NCI-H226 (cell line): Measurements from ENCODE around the gene GOLGA6L10.
"Not testable (repeated sequence)": the region's sequence is repeated elsewhere in the genome, so short reads cannot be mapped to it uniquely, and the experiment has no call there.

Experiments used
- DNase-seq: peaks from one replicate; pipeline ENCODE4 v3.0.0-alpha.2; 2015

Gene GOLGA6L10

DNA sequence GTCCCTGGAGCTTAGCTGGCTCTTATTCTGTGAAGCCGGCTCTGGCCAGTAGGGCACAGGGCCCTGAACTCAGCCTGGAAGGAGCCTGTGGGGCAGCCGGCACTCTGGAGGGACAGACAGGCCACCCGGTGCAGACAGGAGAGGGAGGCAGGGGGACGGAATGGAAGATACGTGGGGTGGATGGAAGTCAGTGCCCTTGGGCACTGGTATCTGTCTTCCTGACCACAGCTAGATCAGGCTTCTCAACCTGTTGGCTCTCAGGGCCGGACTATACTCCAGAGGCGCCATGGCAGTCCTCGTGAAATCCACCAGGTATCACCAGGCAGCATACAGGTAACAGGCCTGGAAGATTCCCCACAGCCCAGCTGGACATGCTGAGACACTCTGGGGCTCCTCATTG lies 10.7 kb downstream of the GOLGA6L10 start:
- DNase-seq, result not testable (repeated sequence)

DNA sequence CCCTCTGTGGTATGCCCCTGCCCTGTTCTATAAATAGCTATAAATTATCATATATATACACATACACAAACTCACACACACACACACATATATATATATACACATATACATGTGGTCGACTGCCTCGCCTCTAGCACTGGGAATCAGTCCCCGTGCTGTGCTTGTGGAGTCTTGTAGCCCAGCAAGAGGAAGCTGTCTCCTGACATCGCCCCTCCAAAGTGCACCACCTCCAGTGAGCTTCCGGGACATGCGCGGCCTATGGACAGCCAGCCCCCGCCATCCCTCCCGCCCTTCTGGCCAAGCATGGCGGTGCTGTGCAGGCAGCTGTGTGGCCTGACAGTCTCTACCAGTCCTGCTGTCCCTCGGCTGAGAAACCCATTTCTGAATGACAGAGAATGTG lies 11.2 kb downstream of the GOLGA6L10 start:
- not testable (repeated sequence) for DNase-seq

DNA sequence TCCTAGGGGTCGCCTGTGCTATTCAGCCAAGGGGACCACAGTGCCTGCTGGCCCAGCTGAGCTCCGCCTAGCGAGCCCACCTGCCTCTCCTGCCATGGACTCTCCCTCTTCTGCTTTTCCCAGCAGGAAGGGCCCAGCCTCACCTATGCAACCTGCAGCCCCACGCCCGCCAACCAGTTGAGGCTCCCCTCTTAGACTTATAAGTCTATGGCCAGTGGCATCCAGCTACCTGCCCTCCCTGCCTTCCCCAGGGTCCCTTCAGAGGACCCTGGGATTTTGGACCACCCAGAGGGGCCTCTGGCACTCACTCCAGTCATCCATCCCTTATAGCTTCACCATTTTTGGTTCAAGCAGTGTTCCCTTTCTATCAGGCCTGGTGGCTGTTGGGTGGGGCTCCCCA lies 12.2 kb downstream of the GOLGA6L10 start:
- not testable (repeated sequence) for DNase-seq

DNA sequence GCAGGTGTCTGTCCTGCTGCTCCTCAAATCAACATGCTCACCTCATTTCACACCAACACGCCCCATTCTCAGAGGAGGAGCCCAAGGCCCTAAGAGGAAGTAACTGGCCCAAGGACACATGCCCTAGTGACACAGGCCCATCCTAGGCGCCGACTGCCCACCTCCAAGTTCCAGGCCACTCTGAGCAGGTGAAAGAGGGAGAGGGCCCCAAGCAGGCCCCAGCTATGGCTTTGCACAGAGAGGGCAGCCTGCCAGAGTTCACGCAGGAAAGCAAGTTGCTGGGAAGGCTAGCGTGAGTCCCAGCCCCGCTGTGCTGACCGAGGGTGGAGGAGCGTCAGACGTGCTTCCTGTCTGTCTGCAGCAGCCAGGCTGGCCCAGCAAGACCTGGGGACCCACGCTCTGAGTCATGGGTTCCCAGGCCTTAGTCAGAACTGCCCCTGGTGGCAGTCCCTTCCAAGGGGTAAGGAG lies 13.1 kb downstream of the GOLGA6L10 start:
- DNase-seq, result not testable (repeated sequence)

DNA sequence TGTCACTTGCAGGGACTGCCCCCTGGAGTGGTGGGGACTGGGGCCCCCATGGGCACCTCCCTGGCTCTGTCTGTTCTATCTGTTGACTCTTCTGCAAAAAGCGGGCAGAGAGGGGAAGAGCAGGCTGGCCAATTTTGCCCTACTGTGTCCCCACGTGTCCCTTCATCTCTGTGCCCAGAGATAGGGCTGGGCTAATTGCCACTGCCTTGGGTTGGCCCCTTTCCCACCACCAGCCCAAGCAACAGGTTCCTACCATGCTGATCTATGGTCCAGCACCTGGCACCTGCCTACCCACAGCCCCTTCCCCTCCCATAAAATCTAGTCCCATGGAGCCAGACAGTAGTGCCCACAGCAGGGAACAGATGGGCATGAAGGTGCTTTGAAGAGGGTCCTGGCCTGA lies 14.3 kb downstream of the GOLGA6L10 start:
- not testable (repeated sequence) for DNase-seq

DNA sequence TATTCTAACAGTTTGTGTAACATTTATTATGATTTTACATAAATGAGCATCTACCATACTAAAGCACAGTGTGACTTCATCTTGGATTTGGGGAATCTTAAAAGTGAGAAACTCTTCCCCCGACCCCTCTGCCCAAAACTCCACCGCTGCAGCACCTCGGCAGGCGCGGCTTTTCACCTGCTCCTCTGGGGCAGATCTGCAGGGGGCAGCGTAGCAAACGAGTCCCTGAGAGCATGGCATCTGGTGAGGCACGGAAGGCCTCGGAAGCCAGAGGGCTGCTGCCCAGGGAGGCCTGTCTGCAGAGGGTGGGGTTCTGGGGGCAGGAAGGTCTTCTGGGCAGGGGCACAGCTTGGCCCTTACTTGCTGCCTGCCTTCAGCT lies 14.7 kb downstream of the GOLGA6L10 start:
- DNase-seq, result not testable (repeated sequence)

DNA sequence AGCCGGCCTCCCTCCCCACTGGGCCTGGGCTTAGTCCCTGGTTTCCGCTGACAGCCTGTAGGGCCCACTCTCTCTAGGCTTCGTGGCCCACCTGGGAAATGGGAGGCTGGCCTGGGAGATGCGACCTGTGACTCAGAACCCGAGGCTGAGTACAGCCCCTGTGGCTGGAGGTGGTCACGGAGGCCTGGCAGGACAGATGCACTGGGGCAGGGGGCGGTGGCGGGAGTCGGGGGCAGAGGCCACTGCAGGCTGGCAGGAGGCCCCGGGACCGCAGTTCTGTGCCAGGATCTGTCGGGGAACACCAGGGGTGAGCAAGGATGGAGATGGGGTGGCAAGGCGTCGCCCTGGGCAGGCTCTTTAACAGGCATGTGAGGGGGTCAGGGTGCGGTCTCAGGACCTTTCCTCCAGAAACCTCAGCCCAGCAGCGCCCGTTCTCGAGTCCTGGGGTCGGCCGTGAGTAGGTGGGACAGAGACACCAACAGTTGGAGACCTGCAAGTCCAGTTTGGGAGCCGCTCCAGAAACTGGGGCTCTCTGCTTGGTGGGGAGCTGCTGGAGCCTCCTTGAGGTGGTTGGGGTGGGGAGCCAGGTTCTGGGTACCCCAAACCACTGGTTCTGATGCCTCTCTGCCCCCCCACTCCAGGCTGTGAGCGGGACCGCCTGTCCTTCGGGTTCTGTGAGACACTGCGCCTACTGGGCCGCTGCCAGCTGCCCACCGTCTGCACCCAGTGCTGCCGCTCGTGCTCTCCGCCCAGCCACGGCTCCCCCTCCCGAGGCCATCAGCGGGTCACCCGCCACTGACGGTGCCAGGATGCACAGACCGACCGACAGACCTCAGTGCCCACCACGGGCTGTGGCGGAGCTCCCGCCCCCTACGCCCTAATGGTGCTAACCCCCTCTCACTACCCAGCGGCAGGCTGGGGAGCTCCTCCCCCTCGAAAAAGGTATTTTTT lies 15.4 kb downstream of the GOLGA6L10 start:
- not testable (repeated sequence) for DNase-seq

DNA sequence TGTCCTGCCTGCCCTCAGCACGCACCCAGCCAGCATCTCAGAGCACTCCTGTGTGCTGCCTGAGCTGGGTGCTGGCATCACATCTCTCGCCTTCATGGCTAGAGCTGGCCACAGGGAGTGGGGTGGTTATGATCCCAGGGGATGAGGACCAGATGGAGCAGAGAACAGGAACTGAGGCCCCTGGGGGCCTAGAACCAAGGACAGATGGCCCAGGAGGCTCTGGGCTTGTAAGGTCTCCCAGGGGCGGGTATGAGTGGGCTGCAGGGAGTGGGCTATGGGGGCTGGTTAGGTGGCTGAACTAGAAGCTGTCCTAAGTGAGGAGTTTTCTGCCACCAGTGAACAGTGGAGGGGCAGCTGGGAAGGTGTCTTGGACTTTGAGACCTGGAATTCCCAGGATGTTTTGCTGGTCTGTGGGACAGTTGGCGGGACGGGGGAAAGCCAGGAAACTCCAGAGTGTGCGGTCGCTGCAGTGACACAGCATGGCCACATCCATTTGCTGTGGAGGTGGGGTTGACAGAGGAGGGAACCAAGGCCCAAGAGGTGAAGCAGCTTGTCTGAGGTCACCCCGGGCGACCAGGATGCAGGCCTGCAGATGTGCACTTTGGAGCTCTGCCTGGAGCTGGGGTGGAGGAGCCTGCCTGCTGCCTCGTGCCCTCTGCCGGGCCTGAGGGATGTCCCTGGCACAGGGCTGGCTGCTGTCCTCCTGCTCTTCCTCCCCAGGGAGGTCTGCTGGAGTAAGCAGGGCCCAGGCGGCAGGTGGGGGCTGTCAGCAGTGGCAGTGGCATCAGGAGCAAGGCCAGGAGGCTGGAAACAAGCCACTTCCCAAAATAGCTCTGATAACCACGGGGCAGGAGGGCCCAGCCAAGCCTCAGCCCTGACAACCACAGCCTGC lies 16.3 kb downstream of the GOLGA6L10 start:
- not testable (repeated sequence) for DNase-seq

DNA sequence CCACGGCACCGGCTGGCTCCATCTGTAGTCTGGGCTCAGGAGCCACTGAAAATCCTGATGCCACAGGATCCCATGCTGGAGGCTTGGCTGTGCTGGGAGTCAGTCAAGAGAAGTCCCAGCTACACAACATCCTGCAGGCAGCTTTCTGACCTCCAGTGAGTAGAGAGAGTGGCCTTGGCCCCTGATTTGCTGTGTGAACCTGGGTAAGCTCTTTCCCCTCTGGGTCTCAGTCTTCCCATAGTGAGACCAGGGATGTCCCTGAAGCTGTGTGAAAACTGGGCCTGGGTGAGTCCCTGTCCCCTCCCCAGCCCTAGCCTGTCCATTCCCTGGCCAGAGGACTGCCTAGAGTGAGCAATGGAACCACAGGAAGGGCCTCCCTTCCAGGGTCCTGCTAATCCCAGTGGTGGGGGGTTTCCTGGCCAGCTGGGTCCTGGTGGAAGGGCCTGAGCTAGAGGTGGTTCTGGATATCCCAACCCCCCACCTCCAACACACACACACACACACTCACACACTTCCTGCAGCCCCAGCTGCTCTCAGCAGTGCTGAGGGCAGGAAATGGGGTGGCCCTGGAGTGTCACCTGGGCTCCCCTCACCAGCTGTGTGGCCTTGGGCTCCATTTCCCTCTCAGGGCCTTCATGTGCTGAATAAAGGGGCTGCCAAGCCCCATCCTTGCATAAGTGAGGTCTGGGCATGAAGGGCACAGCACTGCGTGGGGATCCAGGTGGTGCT lies 17.5 kb downstream of the GOLGA6L10 start:
- DNase-seq, result not testable (repeated sequence)

DNA sequence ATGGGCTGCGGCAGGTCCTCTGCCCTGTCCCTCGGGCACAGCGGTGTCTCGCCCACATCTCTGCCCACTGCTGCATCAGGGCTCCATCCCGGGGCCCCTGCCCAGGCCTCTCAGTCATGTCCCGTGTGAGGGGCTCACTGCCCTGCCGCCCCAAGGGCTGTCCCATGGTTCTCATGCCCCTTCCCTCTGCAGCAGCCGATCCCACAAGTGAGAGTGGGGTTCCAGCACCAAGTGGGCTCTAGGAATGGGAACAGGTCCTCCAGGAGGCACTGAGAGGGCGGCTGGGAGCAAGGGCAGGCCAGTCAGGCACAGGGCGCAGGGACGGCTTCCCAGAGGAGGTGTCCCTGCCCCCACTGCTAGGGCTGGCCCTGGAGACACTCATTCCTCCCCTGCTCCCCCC lies 18.4 kb downstream of the GOLGA6L10 start:
- DNase-seq, result not testable (repeated sequence)

DNA sequence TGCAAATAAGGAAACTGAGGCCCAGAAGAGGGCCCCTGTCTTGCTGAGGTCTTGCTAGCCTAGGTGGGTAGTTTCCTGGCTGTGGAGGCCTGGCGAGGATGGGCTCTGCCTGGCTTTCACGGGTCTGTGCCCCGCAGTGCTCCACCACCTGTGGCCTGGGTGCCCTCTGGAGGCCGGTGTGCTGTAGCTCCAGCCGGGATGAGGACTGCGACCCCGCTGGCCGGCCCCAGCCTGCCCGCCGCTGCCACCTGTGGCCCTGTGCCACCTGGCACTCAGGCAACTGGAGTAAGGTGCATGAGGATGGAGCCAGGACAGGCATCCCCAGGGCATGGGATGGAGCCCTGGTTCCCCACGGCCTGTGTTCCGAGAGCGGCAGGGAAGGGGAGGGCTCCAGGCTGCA lies 20.2 kb downstream of the GOLGA6L10 start:
- DNase-seq, result not testable (repeated sequence)

DNA sequence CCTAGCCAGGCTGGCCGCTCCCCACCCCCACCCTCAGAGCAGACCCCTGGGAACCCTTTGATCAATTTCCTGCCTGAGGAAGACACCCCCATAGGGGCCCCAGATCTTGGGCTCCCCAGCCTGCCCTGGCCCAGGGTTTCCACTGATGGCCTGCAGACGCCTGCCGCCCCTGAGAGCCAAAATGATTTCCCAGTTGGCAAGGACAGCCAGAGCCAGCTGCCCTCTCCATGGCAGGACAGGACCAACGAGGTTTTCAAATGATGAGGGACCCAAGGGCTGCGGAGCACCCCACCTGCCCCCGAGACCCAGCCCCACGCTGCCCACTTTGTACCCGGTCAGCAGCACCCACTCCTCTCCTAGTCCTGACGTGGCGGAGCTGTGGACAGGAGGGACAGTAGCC lies 21.9 kb downstream of the GOLGA6L10 start:
- not testable (repeated sequence) for DNase-seq

DNA sequence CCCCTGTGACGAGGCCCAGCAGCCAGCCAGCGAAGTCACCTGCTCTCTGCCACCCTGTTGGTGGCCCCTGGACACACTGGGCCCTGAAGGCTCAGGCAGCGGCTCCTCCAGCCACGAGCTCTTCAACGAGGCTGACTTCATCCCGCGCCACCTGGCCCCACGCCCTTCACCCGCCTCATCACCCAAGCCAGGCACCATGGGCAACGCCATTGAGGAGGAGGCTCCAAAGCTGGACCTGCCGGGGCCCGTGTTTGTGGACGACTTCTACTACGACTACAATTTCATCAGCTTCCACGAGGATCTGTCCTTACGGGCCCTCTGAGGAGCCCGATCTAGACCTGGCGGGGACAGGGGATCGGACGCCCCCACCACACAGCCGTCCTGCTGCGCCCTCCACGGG lies 22.4 kb downstream of the GOLGA6L10 start:
- DNase-seq, result not testable (repeated sequence)

DNA sequence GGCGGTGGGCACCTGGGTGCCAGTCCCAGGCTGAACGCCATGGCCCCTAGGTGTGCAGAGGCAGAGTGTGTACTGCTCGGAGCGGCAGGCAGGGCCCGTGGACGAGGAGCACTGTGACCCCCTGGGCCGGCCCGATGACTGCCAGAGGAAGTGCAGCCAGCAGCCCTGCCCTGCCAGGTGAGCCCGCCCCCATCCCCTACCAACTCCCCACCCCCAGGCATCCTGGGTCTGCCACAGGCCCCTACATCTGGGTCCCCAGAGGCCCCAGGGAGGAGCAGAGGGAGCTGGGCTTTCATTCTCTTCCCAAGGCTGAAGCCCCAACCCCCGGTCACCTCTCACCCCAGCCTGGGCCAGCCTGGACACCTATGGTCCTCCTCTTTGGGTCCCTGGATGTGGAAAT lies 23.6 kb downstream of the GOLGA6L10 start:
- not testable (repeated sequence) for DNase-seq

DNA sequence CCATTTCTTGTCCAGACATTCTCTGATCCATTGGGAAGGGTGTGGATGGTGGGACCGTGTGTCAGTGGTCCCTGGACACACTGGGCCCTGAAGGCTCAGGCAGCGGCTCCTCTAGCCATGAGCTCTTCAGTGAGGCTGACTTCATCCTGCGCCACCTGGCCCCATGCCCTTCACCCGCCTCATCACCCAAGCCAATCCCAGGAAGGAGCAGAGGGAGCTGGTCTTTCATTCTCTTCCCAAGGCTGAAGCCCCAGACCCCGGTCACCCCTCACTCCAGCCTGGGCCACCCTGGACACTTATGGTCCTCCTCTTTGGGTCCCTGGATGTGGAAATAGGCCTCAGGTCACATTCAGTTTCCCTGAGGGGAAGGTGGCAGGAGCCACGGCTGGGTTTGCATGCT lies 24.4 kb downstream of the GOLGA6L10 start:
- DNase-seq, result not testable (repeated sequence)

DNA sequence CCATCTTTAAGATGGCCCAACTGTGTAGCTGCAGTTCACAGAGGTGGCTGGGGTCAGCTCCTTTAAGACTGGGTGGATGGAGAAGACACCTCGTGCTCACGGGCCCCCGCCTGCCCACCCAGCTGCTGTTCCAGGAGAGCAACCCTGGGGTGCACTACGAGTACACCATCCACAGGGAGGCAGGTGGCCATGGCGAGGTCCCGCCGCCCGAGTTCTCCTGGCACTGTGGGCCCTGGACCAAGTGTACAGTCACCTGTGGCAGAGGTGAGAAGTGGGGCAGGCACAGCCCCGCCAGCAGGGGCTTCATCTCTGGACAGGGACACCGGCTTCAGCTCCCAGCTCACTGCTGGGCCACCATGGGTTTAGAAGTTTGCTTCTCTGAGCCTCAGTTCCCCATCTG lies 26.8 kb downstream of the GOLGA6L10 start:
- DNase-seq, result not testable (repeated sequence)

DNA sequence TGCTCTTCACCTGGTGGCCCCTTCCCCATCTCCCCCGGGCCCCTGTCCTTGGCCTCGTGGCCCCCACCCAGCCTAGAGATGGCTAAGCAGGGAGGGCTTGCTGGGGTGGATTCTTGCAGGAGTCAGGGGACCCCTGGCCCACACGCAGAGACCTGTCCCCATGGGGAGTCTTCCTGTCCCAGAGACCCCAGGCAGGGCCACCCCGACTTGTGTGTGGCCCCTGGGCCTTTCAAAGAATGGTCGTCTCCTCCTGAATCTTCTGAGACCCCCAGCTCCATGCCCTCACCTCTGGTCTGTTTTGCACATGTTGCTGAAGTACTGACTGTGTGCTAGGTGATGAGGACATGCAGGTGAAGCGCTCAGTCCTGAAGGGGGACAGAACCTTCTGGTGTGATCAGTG lies 28.4 kb downstream of the GOLGA6L10 start:
- DNase-seq, result not testable (repeated sequence)

DNA sequence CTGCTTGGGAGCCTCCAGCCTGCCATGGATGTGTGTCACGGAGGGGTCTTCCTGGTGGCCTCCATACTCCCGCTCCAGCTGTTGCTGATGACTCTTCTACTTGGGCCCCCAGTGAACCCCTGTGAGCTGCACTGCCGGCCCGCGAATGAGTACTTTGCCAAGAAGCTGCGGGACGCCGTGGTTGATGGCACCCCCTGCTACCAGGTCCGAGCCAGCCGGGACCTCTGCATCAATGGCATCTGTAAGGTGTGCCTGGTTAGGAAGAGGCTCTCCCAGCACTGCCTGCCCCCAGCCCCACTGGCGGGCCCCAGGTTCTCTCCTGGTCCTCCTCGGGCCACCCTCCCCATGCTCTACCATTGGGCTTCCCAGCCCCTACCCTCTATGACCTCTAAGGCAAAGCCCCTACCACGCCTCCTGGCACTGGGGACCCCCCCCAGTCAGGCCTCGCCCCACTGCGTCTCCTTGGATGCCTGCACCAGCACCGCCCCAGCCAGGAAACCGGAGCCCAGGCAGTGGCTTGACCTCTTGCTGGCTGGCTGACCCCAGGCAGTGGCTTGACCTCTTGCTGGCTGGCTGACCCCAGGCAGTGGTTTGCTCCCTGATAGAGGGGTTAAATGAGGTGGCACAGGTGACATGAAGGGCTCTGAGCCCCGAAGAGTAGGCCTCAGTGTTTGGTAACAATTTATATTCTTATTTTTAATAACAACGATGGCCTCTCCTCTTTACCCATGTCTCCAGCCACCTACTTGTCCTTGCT lies 29.6 kb downstream of the GOLGA6L10 start:
- not testable (repeated sequence) for DNase-seq

DNA sequence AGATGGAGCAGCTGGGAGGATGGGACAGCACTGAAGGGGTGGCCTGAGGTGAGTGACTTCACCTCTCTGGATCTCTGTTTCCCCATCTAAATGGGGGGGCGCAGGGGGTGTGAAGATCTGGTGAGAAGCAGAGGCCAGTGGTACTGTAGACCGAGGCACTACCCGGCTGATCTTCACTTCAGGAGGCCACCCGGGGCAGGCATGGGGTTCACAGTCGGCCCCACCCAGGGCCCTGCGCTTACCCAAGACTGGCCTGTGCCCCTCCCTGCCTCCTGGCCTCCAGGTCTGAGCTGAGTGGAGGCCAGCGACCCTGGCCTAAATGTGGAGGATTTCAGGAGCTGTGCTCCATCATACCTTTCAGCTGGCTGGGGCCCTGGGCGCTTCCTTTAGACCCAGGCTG lies 31.0 kb downstream of the GOLGA6L10 start:
- not testable (repeated sequence) for DNase-seq

DNA sequence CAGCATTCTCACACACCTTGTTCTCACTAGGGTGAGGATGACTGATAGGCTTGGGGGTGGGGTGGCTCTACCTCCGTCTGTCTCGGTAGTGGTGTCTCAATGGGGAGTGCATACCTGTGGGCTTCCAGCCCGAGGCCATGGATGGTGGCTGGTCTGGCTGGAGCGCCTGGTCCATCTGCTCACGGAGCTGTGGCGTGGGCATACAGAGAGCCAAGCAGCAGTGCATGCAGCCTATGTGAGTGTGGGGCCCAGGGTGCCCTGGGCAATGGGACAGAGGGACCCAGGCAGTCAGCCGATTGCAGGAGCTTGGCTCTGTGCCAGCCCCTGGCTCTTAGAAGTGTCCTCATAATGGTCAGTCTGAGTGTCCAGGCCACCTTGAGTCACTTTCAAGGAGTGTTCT lies 31.8 kb downstream of the GOLGA6L10 start:
- not testable (repeated sequence) for DNase-seq

DNA sequence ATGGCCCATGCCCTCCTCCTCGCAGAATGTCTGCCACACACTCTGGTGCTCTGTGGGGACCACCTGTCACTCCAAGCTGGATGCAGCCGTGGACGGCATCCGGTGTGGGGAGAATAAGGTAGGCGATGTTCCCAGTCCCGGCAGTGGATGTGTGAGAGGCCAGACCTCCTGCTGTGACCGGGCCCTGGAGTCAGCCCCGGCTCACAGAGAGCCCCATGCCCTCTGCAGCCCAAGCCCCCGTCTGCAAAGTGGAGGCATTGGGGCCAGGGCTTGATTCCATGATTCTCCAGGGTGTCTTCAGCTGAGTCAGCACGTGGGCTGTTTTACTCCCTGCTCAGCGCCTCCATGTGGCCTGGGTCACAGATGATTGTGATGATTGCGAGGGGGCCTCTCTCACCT lies 32.2 kb downstream of the GOLGA6L10 start:
- DNase-seq, result no peak
